ENCODE data around the gene RIPPLY3.

RIPPLY3 gene

GRCh38 chr21:36989699-36990507, 16.6 kb upstream of the RIPPLY3 start:
- Histone ChIP-seq H3K27ac (ENCODE audit: extremely low read depth, low read depth, low read length) (peak overlapping the region; percentile 77), H3K9me3 (ENCODE audit: control insufficient read depth, insufficient read depth, low read depth, low read length) (no peaks in the 10 kb centered on the region), H3K4me3 (ENCODE audit: low read depth, low read length) (peak overlapping the region; percentile 53), H3K4me1 (ENCODE audit: control insufficient read depth, insufficient read depth, low read length) (no peaks in the 10 kb centered on the region), H3K36me3 (ENCODE audit: control insufficient read depth in 2 of 2, insufficient read depth in 1 of 2, low read length in 2 of 2) (no peaks in the 10 kb centered on the region)
- CTCF ChIA-PET, result interaction anchor here (0.5 to 3.5 kb wide), 28 partner anchors 7 to 807 kb away, joined by 3 to 36 read pairs (median 4); partner anchors contain the start of genes HLCS and RIPPLY3
- POLR2A ChIA-PET, result interaction anchor here (0.6 to 1.6 kb wide), 8 partner anchors 11 to 229 kb away, joined by 3 to 14 read pairs (median 4); partner anchors contain the start of gene HLCS
- TF ChIP-seq ZSCAN5A (tag by site-specific recombination; IDR thresholded peaks at IDR 0.05) (peak; percentile 96), ZNF529 (tag by site-specific recombination; IDR thresholded peaks at IDR 0.05; ENCODE audit: insufficient replicate concordance) (no peak), ZXDB (tag by site-specific recombination; IDR thresholded peaks at IDR 0.05) (peak; percentile 93), BCL11A (tag by site-specific recombination; IDR thresholded peaks at IDR 0.05; ENCODE audit: low read depth) (no peak), KLF9 (tag by site-specific recombination; IDR thresholded peaks at IDR 0.05; ENCODE audit: low read depth) (peak; percentile 92), ZNF214 (tag by site-specific recombination; IDR thresholded peaks at IDR 0.05; ENCODE audit: borderline replicate concordance) (no peak), PRDM4 (tag by site-specific recombination; IDR thresholded peaks at IDR 0.05) (no peak), ZNF707 (tag by site-specific recombination; IDR thresholded peaks at IDR 0.05) (no peak), ZNF791 (tag by site-specific recombination; IDR thresholded peaks at IDR 0.05) (no peak), BCL6B (tag by site-specific recombination; IDR thresholded peaks at IDR 0.05) (no peak), GFI1B (tag by site-specific recombination; IDR thresholded peaks at IDR 0.05) (no peak), INSM2 (tag by site-specific recombination; IDR thresholded peaks at IDR 0.05) (no peak), ZNF626 (tag by site-specific recombination; IDR thresholded peaks at IDR 0.05) (no peak), ZNF610 (tag by site-specific recombination; IDR thresholded peaks at IDR 0.05; ENCODE audit: borderline replicate concordance) (no peak), PRDM1 (tag by site-specific recombination; IDR thresholded peaks at IDR 0.05) (no peak), ZSCAN23 (tag by site-specific recombination; IDR thresholded peaks at IDR 0.05) (no peak), ZBTB49 (tag by site-specific recombination; IDR thresholded peaks at IDR 0.05; ENCODE audit: low read depth) (no peak), ZNF184 (tag by site-specific recombination; IDR thresholded peaks at IDR 0.05) (peak; percentile 93), ZNF585B (tag by site-specific recombination; IDR thresholded peaks at IDR 0.05) (peak; percentile 27; the same call in 1 of the 2 replicates), KLF10 (tag by site-specific recombination; IDR thresholded peaks at IDR 0.05) (peak; percentile 90; the same call in 1 of the 2 replicates), ZBTB8A (tag by site-specific recombination; IDR thresholded peaks at IDR 0.05) (peak; percentile 96), PATZ1 (tag by site-specific recombination; IDR thresholded peaks at IDR 0.05) (peak; percentile 93; the same call in 1 of the 2 replicates), ZNF266 (tag by site-specific recombination; IDR thresholded peaks at IDR 0.05; ENCODE audit: low read depth) (no peak), PBX3 (CRISPR knock-in tag; IDR thresholded peaks at IDR 0.05) (peak; percentile 63; the same call in 1 of the 2 replicates)

Data from HEK293 (cell line).